Prostate gland (tissue), 2 donors: ENCODE results near the gene CEP128. TPM values are rescaled to one million over a fixed set of nuclear protein-coding genes. Genes with fewer than 3 reads are reported as not detected.

ENCODE experiments used
- DNase-seq: peaks from one replicate; pipeline ENCODE4 v3.0.0-alpha.2; 2019; ENCODE audit warnings: low spot score
- H3K27ac ChIP-seq, 2 donors: fragments of 200-600 bp; sonication (generic); 2 replicates each; pipeline ENCODE4 v1.5.1; 2017 to 2019
- H3K27me3 ChIP-seq: fragments of 200-600 bp; sonication (generic); replicated peaks from 2 replicates; pipeline ENCODE4 v1.5.1; 2019; ENCODE audit not compliant: insufficient read depth
- H3K36me3 ChIP-seq, 2 donors: fragments of 200-600 bp; sonication (generic); 1 replicate in 1 of 2; 2 replicates in 1 of 2; pipeline versions ENCODE4 v1.5.1 to v1.8.1; 2017 to 2019
- H3K4me1 ChIP-seq: fragments of 200-600 bp; sonication (generic); replicated peaks from 2 replicates; pipeline ENCODE4 v1.5.1; 2019
- H3K4me3 ChIP-seq, 2 donors: fragments of 200-600 bp; sonication (generic); 2 replicates each; pipeline ENCODE4 v1.5.1; 2017 to 2019
- H3K9me3 ChIP-seq: fragments of 200-600 bp; sonication (generic); 2 replicates; pipeline ENCODE4 v1.5.1; 2017
- POLR2A ChIP-seq: fragments of 450-650 bp; IDR thresholded peaks from one replicate; pipeline ENCODE4 v1.6.1; 2016; ENCODE audit warnings: antibody characterized with exemption, mild to moderate bottlenecking
- POLR2AphosphoS5 ChIP-seq: sonication (generic); formaldehyde crosslinking; IDR thresholded peaks from one replicate; pipeline ENCODE4 v1.6.1; 2017; ENCODE audit warnings: antibody characterized with exemption
- WGBS: methylation state at CpG from one replicate; pipeline ENCODE4 v1.1.5; 2018; 5-methylcytosine and 5-hydroxymethylcytosine counted together
- intact Hi-C: fragments of 100-400 bp; cut with DNase I; formaldehyde crosslinking; loops from one replicate; pipeline ENCODE4 v1.14.2; 2022
- total RNA-seq, 2 donors: library from RNA; depleted of rRNA; stranded (reverse); fragments of >200 nt; gene quantifications; one replicate each; pipeline ENCODE4 v1.1.0, GENCODE V29; 2016
- TF ChIP-seq, protein P1 (sequence below), 4 experiments: fragments of 200-600 bp in 2 of 4; fragments of 450-650 bp in 2 of 4; sonication (generic) in 2 of 4; IDR thresholded peaks; 1 replicate in 3 of 4; 2 replicates in 1 of 4; pipeline ENCODE4 v1.5.1; 2016 to 2019; ENCODE audit warnings: antibody characterized with exemption in 4 of 4, mild to moderate bottlenecking in 2 of 4, moderate library complexity in 2 of 4

CEP128 gene
- total RNA-seq, 2 donors from 2014 or later, result 6.4 to 7.3 TPM

DNA sequence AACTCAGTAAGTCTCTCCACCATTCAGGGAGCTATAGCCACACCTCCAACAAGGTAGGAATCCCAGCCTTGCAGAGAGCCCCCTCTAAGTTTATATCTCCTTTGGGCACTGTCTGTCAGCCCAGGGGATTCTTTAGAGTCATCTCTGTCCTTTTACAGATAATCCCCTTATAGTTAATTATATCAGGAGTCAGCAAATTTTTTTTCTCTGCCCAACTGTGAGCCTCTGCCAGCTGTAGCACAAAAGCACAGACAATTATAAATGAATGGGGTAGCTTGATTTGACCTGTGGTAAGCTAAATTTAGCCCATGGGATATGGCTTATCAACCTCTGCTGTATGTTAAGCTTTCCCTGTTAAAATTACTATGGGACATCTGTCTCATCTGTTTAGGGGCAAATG lies 8.3 kb downstream of the CEP128 start:
- no peaks in the 10 kb centered on the region for H3K27me3 ChIP-seq
- H3K36me3 ChIP-seq, result no peaks in the 10 kb centered on the region
- TF ChIP-seq POLR2A, result no peak
- TF ChIP-seq, protein P1, sequence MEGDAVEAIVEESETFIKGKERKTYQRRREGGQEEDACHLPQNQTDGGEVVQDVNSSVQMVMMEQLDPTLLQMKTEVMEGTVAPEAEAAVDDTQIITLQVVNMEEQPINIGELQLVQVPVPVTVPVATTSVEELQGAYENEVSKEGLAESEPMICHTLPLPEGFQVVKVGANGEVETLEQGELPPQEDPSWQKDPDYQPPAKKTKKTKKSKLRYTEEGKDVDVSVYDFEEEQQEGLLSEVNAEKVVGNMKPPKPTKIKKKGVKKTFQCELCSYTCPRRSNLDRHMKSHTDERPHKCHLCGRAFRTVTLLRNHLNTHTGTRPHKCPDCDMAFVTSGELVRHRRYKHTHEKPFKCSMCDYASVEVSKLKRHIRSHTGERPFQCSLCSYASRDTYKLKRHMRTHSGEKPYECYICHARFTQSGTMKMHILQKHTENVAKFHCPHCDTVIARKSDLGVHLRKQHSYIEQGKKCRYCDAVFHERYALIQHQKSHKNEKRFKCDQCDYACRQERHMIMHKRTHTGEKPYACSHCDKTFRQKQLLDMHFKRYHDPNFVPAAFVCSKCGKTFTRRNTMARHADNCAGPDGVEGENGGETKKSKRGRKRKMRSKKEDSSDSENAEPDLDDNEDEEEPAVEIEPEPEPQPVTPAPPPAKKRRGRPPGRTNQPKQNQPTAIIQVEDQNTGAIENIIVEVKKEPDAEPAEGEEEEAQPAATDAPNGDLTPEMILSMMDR (IDR thresholded peaks at IDR 0.05), result no peak
- TF ChIP-seq POLR2AphosphoS5, result no peak
- no peak overlapping the region for H3K27ac ChIP-seq
- DNase-seq, result no peak
- H3K9me3 ChIP-seq, result no peaks in the 10 kb centered on the region
- H3K4me1 ChIP-seq, result no peaks in the 10 kb centered on the region
- no peak overlapping the region for H3K4me3 ChIP-seq
- intact Hi-C loops, result no loop called here

DNA sequence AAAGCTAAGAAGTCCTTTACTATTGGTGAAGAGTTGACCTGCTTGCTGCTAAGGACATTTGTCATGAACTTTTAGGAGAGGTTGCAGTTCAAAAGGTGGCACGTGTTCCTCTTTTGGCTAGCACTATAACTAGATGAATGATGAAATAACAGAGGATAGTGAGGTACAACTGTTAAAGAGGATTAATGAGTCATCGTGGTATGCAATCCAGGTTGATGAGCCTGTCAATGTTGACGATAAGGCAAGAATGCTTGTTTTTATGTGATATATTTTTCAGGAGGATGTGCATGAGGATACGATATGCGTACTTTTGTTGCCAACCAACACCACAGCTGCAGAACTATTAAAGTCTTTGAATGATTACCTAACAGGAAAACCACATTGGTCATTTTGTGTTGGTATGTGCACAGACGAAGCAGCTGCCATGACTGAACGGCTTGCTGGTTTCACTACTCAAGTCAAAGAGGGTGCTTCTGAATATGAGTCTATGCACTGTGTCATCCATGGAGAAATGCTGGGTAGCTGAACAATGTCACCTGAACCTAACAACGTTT lies 10.6 kb downstream of the CEP128 start:
- no peak for DNase-seq
- TF ChIP-seq, protein P1 (IDR thresholded peaks at IDR 0.05), result no peak
- TF ChIP-seq POLR2AphosphoS5, result no peak
- TF ChIP-seq POLR2A, result no peak
- H3K36me3 ChIP-seq, result no peaks in the 10 kb centered on the region
- no peaks in the 10 kb centered on the region for H3K4me1 ChIP-seq
- no peak overlapping the region for H3K27ac ChIP-seq
- intact Hi-C loops, result no loop called here
- WGBS, result 59% methylated on average over 8 of the region's 8 CpGs
- no peak overlapping the region for H3K4me3 ChIP-seq
- H3K27me3 ChIP-seq, result no peaks in the 10 kb centered on the region
- H3K9me3 ChIP-seq, result no peaks in the 10 kb centered on the region

DNA sequence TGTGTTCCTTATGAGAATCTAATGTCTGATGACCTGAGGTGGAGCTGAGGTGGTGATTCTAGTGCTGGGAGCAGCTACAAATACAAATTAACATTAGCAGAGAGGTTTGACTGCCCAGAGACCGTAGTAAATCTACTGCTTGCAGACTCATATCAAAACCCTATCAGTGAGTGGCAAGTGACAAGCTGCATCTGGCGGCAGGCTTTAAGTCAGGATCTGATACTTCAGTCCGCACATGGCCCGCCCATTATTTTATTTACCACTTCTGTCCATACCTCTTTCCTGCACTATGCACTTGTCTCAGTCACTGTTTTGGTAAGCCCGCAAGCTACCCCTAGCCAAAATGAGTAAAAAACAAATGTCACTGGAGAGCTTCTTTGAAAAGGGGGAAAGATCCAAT lies 11.4 kb downstream of the CEP128 start:
- no peaks in the 10 kb centered on the region for H3K27me3 ChIP-seq
- H3K36me3 ChIP-seq, result no peaks in the 10 kb centered on the region
- H3K4me3 ChIP-seq, result no peak overlapping the region
- H3K27ac ChIP-seq, result no peak overlapping the region
- H3K4me1 ChIP-seq, result no peaks in the 10 kb centered on the region
- TF ChIP-seq POLR2AphosphoS5, result no peak
- TF ChIP-seq POLR2A, result no peak
- TF ChIP-seq, protein P1 (IDR thresholded peaks at IDR 0.05), result no peak
- no peak for DNase-seq
- intact Hi-C loops, result no loop called here
- WGBS, result 91% methylated on average over 5 of the region's 5 CpGs
- no peaks in the 10 kb centered on the region for H3K9me3 ChIP-seq

DNA sequence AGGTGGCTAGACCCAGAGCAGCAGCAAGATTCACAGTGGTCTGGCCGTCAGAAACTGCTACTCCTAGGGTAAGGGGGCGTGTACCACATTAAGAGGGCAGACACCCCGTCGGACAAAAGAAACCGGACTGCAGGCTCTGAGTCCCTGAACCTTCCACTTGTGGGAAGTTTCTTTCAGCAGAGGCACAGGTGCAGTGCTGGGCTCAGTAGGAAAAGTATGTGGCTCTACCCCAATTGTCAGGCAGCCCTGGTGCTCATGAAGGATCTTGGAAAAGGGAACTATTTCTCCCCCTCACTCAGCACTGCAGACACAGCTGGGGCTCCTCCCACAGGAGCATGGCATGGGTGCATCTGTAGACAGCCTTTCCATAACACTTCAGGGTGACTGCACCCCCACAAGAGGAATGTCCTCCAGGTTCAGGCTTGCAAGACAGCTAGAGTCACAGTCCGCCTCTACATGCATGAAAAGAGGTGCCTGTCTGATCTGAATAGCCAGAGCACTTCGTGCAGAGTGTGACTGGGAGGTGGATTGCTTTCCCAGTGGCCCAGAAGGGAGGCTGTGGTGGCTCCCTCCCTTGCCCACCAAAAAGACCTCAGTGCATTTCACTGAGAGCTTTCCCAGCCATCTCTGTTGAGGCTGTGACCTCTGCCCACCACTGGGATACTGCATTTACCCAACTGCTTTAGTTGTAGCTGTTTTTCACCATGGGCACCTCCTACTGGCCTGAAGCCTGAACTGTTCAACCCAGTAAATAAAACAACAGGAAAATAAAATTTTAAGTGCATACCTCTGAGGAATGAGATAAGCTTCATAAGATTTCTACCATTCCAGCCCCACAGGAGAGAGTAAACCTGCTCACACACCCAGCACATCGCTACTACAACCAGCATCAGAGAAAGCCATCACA lies 14.2 kb downstream of the CEP128 start:
- Histone ChIP-seq H3K27me3 (no peaks in the 10 kb centered on the region), H3K4me1 (no peaks in the 10 kb centered on the region), H3K36me3 (no peaks in the 10 kb centered on the region), H3K27ac (no peak overlapping the region), H3K9me3 (no peaks in the 10 kb centered on the region), H3K4me3 (no peak overlapping the region)
- WGBS, result 87% methylated on average over 8 of the region's 8 CpGs
- intact Hi-C loops, result no loop called here
- TF ChIP-seq POLR2A (no peak), POLR2AphosphoS5 (no peak)
- TF ChIP-seq, protein P1 (IDR thresholded peaks at IDR 0.05), result no peak
- no peak for DNase-seq
